HG03342 (cell line): ENCODE data around the gene B3GAT1.

ENCODE experiments used
- ATAC-seq: cut with Tn5 transposase; IDR thresholded peaks from one replicate; pipeline ENCODE4 v1.9.1; 2021; ENCODE audit warnings: mild to moderate bottlenecking, moderate library complexity; ENCODE audit not compliant: unreplicated experiment

The B3GAT1 gene

DNA sequence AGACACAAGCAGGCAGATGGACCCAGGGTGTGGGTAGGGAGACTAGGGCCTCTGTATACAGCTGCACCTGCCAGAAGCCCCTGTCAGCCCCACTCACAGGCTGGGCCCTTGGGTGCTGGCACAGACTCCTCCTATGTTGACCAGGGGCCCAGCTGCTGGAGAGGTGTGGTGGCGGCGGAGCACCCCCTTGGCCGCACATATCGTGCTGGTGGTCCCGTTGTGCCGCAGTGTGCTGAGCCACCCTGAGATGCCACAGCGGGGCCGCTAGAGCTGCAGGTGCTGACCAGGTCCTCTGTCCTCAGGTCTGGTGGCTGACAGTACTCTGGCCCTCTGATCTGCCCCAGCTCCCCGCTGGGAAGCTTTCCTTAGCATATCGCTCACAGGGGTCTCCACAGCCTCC is 30.2 kb upstream of the B3GAT1 start:
- ATAC-seq, result no peak

DNA sequence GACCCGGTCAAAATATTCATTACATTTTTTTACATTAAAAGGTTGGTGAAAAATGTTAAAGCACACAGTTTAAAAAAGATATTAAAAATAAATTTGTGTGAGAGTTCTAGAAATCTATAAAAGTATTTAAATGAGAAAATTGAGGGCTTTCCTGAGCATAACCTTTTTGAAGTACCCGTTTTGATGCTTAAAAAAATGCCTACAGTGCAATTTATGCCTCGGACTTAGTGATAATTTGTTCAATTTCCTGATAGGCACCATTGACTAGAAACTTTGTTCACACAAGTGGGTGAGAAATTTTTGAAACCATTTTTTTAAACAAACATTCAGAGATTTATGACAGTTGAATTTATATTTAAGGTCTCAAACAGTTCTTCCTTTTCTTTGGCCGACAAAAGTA is 29.7 kb upstream of the B3GAT1 start:
- ATAC-seq, result no peak

GRCh38 chr11:134441281-134441680 is 29.2 kb upstream of the B3GAT1 start:
- ATAC-seq, result no peak

- ATAC-seq, result no peak
These were observed 28.8 kb upstream of the B3GAT1 start for GRCh38 chr11:134440851-134441250.

GRCh38 chr11:134438542-134439537 is 26.8 kb upstream of the B3GAT1 start:
- no peak for ATAC-seq

GRCh38 chr11:134437821-134438220 is 25.8 kb upstream of the B3GAT1 start:
- ATAC-seq, result no peak

- no peak for ATAC-seq
These were observed 24.7 kb upstream of the B3GAT1 start for GRCh38 chr11:134436781-134437180.

GRCh38 chr11:134433806-134434205 is 21.8 kb upstream of the B3GAT1 start:
- ATAC-seq, result no peak

GRCh38 chr11:134433251-134433650 is 21.2 kb upstream of the B3GAT1 start:
- ATAC-seq, result no peak

DNA sequence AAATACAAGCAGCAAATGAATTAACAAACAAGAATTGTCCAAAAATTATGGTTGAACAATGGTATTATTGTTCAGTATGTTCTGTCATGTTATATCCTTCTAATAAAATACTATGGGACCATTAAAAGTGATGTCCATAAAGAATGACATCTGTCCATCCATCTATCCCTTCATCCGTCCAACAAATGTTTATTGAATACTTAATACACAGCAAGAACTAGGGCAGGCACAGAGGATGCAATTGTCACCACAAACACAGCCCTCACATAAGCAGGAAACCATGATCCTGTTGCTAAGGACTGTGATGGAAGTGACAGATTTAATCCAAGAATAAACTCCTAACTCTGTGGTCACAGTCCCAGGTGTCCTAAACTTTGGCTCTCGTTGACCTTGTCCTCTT is 20.7 kb upstream of the B3GAT1 start:
- no peak for ATAC-seq

DNA sequence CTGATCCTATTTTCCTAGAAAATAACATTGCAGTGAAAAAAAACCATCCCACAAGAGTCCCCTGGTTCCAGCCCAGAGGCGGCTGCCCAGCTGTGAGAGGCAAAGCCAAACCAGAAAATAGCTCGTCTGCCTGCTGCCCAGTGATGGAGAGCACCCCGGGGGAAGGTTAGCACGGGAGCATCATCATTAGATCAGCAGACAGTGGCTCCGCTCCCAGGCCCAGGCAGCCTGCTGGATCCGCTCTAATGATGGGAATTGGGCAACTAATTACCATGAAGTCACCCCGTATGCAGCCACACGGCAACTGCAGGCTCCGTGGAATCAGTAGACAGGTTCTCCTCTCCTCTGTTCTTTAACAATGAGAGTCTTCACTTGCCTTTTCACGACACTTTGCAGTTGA is 17.1 kb upstream of the B3GAT1 start:
- no peak for ATAC-seq

- ATAC-seq, result no peak
These were observed 13.9 kb upstream of the B3GAT1 start for GRCh38 chr11:134425816-134426536.

GRCh38 chr11:134425413-134425812 is 13.4 kb upstream of the B3GAT1 start:
- ATAC-seq, result no peak

DNA sequence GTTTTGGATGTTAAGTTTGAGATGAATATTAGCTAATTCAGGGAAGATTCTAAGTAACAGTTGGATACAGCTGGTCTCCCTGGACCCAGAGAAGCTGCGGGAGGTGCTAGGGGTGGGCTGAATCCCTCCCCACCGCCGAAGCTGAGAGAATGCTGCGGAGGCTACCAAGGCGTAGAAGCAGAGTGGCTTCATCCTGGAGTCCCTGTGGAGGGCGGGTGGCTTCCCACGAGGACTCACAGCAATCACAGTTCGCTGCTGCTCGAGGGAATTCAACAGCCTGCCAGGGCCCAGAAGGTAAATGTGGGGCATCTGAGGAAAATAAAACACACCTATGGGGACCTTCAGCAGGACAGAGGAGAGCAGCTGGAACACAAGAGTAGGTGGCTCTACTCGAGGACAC is 11.1 kb upstream of the B3GAT1 start:
- no peak for ATAC-seq

DNA sequence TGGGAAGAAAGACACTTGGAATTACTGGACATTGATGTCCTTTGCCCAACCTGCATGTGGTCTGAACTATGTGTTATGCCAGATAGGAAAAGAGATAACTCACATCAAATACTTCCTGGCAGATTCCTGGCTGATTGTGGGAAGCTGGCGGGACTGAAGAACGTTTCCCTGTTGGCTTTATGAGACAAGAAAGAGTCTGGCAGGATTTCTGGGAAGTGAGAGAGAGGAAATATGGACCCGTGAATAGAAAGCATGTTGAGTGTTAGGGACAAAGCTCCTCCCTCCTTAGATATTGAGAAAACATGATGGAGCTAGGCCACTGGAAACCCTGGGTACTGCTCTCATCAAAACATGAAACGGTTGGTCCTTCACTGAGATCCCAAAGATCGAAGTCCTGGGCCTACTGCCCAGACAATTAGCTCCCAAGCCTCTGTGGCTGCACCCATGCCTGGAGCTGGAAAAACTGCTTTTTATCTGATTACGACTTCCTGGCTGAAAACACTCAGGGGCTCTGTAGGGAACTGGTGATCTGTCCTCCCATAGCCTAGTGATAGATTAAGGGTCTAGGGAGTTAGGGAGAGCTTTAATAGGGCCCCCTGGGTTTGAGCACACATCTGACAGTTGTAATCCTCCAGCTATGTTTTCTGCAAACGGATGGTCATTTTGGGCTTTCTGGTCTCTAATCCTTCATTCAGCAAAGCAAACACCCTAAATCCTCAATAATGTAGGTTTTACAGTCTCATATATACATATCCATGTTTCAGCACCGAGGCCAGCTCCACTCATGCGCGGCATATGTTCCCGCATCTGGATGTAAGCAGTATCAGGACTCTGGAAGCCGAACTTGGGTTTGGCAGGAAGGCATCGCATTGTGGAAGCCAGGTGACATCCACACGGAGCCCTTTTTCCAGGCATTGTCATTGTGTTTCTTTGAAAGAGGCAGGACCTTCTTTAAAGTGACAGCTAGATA is 6.1 kb upstream of the B3GAT1 start:
- no peak for ATAC-seq

DNA sequence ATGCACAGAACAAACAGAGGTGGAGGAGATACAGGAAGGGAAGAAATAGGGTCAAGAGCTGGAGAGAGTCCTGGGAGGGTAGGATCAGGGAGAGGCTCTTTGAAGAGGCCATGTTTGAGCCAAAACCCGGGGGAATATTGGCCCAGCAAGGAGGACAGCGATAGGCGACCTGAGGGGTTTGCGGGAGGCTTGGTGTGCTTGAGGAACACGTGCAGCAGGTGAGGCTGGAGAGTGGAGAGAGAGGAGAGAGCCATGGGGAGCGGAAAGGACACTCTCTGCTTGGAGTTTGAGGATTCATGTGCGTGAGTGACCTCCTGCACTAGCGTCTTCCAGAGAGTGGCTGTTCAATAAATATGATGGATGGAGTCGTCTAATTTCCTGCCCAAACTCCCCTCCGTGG is 4.7 kb upstream of the B3GAT1 start:
- no peak for ATAC-seq

- no peak for ATAC-seq
These were observed 3.0 kb upstream of the B3GAT1 start for GRCh38 chr11:134414766-134415765.

GRCh38 chr11:134413826-134414731 is 2.0 kb upstream of the B3GAT1 start:
- no peak for ATAC-seq
